ENCODE measurements around the gene FXYD2.
A peak's percentile ranks its signal among the peaks of the same experiment; 100 is the strongest.
"Not testable (repeated sequence)": the region's sequence is repeated elsewhere in the genome, so short reads cannot be mapped to it uniquely, and the experiment has no call there.

Gene FXYD2

GRCh38 chr11:117820071-117820470, 4.5 kb downstream of the FXYD2 start:
- DNase-seq (ENCODE audit: low read depth), result no peak

DNA sequence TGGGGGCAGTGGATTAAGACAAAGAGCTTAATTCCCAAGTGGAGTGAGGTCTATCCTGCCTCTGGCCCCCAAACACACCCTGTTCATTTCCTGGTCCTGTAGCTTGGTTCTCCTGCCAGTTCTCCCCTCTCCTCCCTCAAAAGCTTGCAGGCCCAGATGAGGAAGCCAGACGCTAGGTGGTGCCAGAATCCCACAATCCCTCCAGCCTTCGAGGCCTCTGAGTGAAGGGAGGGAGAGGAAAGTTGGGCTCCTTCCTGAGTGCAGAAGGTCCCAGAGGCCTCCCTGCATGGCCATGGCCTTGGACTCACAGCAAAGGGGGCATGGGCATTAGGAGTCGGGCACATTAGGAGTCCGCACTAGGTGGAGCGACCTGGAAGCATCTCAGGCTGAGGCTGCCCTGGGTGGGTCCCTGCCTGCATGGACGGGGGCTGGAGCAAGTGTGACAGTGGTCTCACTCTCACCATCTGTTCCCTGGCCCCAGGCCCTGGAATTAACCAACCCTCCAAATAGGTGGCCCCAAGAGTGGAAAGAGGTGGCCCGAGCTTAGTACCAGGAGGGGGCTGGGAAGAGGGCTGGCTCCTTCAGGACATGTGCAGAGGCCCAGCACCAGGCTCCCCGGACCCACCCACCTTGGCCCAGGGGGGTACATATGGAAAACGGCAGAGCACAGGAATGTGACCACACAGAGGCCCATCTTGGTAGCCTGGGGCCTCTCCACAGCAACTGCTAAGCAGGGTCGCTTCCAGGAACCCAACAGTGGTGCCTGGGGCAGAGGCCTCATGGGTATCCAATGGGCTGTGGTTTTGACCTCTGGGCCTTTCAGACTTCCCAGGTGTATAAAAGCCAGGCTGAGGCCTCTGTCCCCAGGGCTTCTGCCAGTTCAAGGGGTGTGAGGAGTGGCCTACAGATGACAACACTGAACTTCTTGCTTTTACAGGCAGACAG, 5.2 kb downstream of the FXYD2 start:
- DNase-seq (ENCODE audit: low read depth), result no peak

- DNase-seq (ENCODE audit: low read depth), result peak; percentile 45
Measured at GRCh38 chr11:117818041-117818873, 6.3 kb downstream of the FXYD2 start.

DNA sequence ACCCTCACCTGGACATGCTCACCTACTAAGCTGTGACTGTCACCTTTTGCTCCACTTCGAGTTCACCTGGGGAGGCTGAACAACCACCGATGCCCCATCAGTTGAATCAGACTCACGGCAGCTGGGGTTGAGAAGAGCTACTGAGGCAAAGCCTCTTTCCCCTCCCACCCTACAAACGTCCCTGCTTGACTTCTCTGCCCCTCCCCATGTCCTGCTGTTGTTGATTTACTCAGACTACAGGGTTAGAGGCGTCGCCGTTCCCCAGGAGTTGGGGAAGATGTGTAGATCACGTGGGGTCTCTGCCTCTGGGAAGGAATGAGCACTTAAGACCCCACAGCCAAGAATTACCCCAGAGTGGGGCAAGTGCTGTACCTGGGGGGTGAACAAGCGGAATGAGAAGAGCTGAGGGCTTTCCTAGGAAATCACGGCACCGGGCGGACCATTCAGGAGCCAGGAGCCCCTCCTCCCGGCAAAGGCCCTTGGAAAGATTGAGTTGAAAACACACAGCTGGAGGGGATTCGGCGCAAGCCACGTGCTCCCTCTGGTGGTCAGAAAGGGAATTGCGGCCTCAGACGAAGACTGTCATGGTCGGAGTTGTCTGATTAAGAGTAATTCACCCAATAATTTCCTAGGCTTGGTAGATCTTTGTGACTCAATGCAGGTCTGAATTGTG, 7.0 kb downstream of the FXYD2 start:
- DNase-seq (ENCODE audit: low read depth), result peak; percentile 80

GRCh38 chr11:117816846-117817367, 7.6 kb downstream of the FXYD2 start:
- no peak for DNase-seq (ENCODE audit: low read depth)

DNA sequence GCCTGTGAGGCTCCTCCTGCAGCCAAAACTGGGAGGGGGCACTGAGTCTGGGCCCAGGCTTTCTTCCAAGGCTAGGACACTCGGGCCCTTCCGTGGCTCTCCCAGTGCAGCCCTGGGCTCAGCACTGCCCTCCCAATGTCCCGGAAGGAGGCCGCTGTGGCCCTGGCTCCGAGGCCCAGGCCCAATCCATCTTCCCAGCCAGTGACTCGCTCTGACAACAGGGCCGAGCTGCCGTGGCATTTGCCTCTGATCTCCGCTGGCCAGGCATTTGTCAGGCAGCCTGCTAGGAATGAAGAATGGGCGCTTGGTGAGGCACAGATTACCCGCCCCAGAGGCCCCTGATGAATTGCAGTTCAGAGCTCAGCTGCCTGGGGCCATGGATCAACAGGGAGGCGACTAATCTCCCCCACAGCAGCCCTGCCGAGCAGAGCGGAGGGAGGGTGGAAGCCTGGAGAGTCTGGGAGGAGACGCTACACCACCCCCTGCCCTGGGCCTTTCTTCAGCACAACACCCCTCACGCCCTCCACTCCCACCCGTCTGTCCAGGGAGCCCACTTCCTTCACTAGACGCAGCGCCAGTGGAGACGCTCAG, 8.3 kb downstream of the FXYD2 start:
- no peak for DNase-seq (ENCODE audit: low read depth)

GRCh38 chr11:117815262-117815803, 9.2 kb downstream of the FXYD2 start:
- peak; percentile 62 for DNase-seq (ENCODE audit: low read depth)

DNA sequence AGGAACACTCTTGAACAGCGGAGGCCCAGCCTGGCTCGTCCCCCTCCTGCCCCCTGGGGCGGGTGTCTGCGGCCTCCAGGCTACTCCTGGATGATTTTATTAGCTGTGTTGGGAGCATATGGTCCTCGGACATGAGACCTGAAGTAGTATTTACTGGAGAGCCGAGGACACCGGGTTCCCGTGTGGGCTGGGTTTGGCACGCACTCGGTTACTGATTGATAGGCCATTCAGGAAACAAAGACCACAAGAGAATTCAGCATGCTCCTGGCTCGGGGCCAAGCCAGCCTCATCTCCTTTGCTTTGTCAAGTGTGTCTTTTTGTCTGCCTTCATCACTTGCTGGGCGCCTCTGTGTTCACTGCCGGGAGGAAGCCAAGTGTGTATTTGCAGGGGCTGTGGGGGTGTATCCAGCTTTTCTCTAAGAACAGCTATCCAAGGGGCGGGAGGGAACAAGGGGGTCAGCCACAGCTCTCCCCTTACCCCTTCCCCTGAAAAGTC, 9.7 kb downstream of the FXYD2 start:
- peak; percentile 77 for DNase-seq (ENCODE audit: low read depth)

- no peak for DNase-seq (ENCODE audit: low read depth)
Measured at GRCh38 chr11:117814204-117814765, 10.3 kb downstream of the FXYD2 start.

- DNase-seq (ENCODE audit: low read depth), result not testable (repeated sequence)
Measured at GRCh38 chr11:117810056-117810451, 14.5 kb downstream of the FXYD2 start.

- no peak for DNase-seq (ENCODE audit: low read depth)
Measured at GRCh38 chr11:117809236-117810055, 15.1 kb downstream of the FXYD2 start.

- DNase-seq (ENCODE audit: low read depth), result no peak
Measured at GRCh38 chr11:117808784-117809183, 15.8 kb downstream of the FXYD2 start.

DNA sequence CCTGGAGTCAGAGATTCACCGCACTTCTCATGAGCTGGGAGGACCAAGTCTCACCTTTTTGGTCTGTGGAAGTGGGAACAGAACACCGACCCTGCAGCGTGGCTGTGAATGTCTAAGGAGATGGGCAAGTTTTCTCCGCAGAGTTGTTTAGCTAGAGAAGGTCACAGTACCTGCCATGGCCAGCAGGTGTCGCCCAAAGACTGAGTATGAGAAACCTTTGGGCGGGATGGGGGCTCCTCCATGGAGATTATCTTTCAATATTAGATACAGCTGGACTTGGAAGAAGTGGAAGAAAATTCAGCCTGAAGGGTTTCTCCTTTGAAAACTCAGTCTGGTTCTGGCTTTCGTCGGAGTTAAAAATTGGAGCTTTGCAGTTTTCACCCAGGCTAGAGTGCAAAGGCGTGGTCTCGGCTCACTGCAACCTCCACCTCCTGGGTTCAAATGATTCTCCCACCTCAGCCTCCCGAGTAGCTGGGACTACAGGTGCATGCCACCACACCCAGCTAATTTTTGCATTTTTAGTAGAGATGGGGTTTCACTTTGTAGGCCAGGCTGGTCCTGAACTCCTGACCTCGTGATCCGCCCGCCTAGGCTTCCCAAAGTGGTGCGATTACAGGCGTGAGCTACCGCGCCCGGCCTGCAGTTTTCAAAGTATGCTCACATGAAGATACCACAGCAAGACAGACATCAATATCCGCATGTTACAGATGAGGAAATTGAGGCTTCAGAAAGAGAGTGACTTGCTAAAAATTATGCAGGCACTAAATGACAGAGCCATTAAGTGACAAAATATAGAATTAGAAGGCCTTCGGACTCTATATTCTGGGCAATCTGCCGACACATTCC, 16.8 kb downstream of the FXYD2 start:
- peak; percentile 59 for DNase-seq (ENCODE audit: low read depth)

DNA sequence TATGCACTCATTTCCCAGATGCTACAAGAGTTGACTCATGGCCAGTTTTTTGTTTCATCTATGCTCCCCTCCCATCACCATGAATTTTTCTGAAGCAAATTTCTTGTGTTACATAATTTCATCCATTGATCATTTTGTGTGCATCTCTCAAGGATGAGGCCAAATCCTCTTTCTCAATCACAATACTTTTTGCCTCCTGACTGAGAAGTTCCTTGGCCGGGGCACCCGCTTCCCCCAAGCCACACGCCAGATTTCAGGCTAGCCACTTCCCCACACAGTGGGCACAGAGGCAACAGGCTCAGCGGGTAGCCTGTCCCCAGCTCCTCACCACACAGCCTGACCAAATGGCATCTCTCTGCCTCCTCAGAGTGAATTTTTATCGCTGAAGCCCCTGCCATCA, 17.7 kb downstream of the FXYD2 start:
- DNase-seq (ENCODE audit: low read depth), result no peak

DNA sequence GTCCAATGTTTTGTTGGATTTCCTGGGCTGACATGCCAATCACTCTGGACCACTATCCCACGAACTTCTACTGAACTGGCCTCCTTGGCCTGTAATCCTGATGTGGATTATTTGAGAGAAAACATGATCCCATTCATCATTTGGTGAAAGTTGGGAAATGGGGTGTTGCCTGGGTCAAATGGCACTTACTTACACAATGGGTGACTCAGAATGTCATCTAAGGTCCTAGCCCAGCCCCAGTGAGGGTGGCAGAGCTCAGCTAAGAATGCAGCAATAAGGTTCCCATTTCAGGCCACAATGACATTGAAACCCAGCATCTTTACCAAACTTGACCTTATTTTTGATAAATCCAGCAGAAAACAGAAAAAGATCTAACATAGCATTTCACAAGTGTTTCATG, 19.5 kb downstream of the FXYD2 start:
- DNase-seq (ENCODE audit: low read depth), result no peak

- no peak for DNase-seq (ENCODE audit: low read depth)
Measured at GRCh38 chr11:117803896-117804295, 20.6 kb downstream of the FXYD2 start.

GRCh38 chr11:117799634-117800033, 24.9 kb downstream of the FXYD2 start:
- no peak for DNase-seq (ENCODE audit: low read depth)

DNA sequence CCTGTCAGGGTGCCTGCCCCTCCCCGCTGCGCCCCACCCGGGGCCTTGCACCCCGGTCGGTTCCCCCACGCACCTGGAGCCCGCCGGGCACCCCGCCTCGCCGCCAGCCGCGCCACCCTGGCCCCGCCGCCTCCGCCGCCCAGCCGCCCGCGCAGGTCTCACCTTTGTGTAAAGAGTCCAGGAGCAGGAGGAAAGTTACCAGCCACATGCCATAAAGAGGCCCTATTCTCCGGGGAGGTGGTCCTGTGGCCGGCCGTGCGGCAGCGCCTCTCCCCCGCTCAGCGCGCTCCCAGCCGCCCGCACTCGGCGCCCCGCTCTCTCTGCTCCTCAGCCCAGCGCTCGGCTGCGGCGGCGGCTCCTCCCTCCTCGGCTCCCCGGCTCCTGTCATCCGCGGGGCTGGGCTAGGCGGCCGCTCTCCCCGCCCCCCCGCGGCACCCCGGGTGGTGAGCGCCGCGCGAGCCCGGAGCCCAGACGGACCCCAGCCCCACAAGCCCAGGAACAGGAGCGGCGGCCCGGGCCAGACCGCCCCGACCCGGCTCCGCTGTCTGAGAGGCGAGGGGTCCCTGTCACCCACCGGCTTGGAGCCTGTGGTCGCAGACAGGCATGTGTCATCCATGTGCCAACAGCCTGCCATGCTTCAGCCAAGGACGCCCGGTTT, 27.5 kb downstream of the FXYD2 start, which contains the start of gene DSCAML1:
Gene DSCAML1, minus strand, starts transcription at position 345 of the 658 bp plus-strand sequence. Its CDS starts 137 bp downstream, at position 208.
- no peak for DNase-seq (ENCODE audit: low read depth)

Data from activated gamma-delta T cell treated with anti-CD3 and anti-CD28 coated beads, Interleukin-2, amount 50 U/mL, for 16 hours (primary cell).